Smooth muscle cell (in vitro differentiated cells): ENCODE results near the gene CTNNBL1. TPM values are rescaled to one million over a fixed set of nuclear protein-coding genes. Genes with fewer than 3 reads are reported as not detected.

Experiments used
- DNase-seq: peaks from one replicate; lab custom pipeline; 2025; ENCODE audit not compliant: unreplicated experiment; lab: John Stamatoyannopoulos, UW
- H2AFZ ChIP-seq: fragments of 200-600 bp; sonication (generic); 2 replicates; pipeline ENCODE4 v1.6.0; 2016; ENCODE audit warnings: antibody characterized with exemption, low read depth, mild to moderate bottlenecking
- H3F3A ChIP-seq: fragments of 200-600 bp; sonication (generic); 2 replicates; pipeline ENCODE4 v1.6.0; 2017; ENCODE audit warnings: antibody characterized with exemption, low read depth
- H3K27ac ChIP-seq: fragments of 200-600 bp; sonication (generic); 2 replicates; pipeline ENCODE4 v1.5.1; 2016; ENCODE audit warnings: low read depth, mild to moderate bottlenecking
- H3K27me3 ChIP-seq: fragments of 200-600 bp; sonication (generic); 2 replicates; pipeline ENCODE4 v1.6.1; 2016; ENCODE audit warnings: low read depth, mild to moderate bottlenecking
- H3K36me3 ChIP-seq: fragments of 200-600 bp; sonication (generic); 2 replicates; pipeline ENCODE4 v1.5.1; 2016; ENCODE audit warnings: low read depth
- H3K4me1 ChIP-seq: fragments of 200-600 bp; sonication (generic); 2 replicates; pipeline ENCODE4 v1.5.1; 2016; ENCODE audit warnings: low read depth
- H3K4me2 ChIP-seq: fragments of 200-600 bp; sonication (generic); 2 replicates; pipeline ENCODE4 v1.6.0; 2016; ENCODE audit warnings: mild to moderate bottlenecking
- H3K4me3 ChIP-seq: fragments of 200-600 bp; sonication (generic); 2 replicates; pipeline ENCODE4 v1.5.1; 2016; ENCODE audit warnings: mild to moderate bottlenecking
- H3K79me2 ChIP-seq: fragments of 200-600 bp; sonication (generic); 2 replicates; pipeline ENCODE4 v1.6.0; 2016; ENCODE audit warnings: low read depth, mild to moderate bottlenecking
- H3K9ac ChIP-seq: fragments of 200-600 bp; sonication (generic); 2 replicates; pipeline ENCODE4 v1.6.0; 2016; ENCODE audit warnings: low read depth
- H3K9me3 ChIP-seq: fragments of 200-600 bp; sonication (generic); replicated peaks from 2 replicates; pipeline ENCODE4 v1.5.1; 2016; ENCODE audit warnings: low read depth
- H4K20me1 ChIP-seq: fragments of 200-600 bp; sonication (generic); 2 replicates; pipeline ENCODE4 v1.6.0; 2016; ENCODE audit warnings: low read depth
- WGBS: methylation state at CpG from one replicate; pipeline ENCODE4 v1.1.7; 2016; ENCODE audit warnings: low lambda C conversion rate; 5-methylcytosine and 5-hydroxymethylcytosine counted together
- polyA plus RNA-seq: library from polyadenylated mRNA; unstranded; fragments of >200 nt; fragmentation: Nextera tagmentation; extraction: Ambion mirVana; gene quantifications from 2 replicates; pipeline ENCODE4 v1.2.1, GENCODE V29; 2016
- total RNA-seq: library from RNA; depleted of rRNA; stranded (reverse); fragments of >200 nt; gene quantifications from 2 replicates; pipeline ENCODE4 v1.2.3, GENCODE V29; 2014
- TF ChIP-seq, protein P1 (sequence below): fragments of 200-600 bp; sonication (generic); IDR thresholded peaks from 2 replicates; pipeline ENCODE4 v1.5.1; 2017; ENCODE audit warnings: borderline replicate concordance, mild to moderate bottlenecking, antibody characterized with exemption; ENCODE audit not compliant: insufficient read depth, poor library complexity, severe bottlenecking

The CTNNBL1 gene
- total and polyA plus RNA-seq, 2 experiments from 2014 or later, result 33.3 to 63.6 TPM

DNA sequence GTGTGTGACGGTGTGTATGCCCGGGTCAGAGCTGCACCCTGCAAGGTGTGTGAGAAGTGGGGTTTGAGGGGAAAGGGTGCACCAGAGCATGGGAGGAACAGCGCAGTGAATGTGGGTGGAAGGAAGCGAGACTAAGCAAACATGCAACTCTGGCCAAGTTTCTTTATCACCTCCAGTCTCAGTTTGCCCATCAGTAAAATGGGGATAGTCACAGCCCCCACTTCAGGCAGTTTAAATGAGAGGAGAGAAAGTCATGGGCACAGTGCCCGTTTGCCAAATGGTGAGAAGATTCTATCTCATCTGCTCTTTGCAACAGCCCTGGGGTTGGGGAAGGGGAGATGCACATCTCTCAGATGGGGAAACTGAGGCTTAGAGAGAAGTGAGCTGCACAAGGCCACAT is 196.3 kb downstream of the CTNNBL1 start:
- H3K27me3 ChIP-seq, result no peaks in the 10 kb centered on the region
- H2AFZ ChIP-seq, result no peak overlapping the region
- H3K9ac ChIP-seq, result no peak overlapping the region
- no peaks in the 10 kb centered on the region for H3K9me3 ChIP-seq
- no peak overlapping the region for H3K4me3 ChIP-seq
- no peaks in the 10 kb centered on the region for H3K79me2 ChIP-seq
- WGBS, result 94% methylated on average over 5 of the region's 5 CpGs
- TF ChIP-seq, protein P1, sequence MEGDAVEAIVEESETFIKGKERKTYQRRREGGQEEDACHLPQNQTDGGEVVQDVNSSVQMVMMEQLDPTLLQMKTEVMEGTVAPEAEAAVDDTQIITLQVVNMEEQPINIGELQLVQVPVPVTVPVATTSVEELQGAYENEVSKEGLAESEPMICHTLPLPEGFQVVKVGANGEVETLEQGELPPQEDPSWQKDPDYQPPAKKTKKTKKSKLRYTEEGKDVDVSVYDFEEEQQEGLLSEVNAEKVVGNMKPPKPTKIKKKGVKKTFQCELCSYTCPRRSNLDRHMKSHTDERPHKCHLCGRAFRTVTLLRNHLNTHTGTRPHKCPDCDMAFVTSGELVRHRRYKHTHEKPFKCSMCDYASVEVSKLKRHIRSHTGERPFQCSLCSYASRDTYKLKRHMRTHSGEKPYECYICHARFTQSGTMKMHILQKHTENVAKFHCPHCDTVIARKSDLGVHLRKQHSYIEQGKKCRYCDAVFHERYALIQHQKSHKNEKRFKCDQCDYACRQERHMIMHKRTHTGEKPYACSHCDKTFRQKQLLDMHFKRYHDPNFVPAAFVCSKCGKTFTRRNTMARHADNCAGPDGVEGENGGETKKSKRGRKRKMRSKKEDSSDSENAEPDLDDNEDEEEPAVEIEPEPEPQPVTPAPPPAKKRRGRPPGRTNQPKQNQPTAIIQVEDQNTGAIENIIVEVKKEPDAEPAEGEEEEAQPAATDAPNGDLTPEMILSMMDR, result no peak
- no peak overlapping the region for H3K27ac ChIP-seq
- no peaks in the 10 kb centered on the region for H4K20me1 ChIP-seq
- no peak overlapping the region for H3K4me2 ChIP-seq
- no peaks in the 10 kb centered on the region for H3F3A ChIP-seq
- no peaks in the 10 kb centered on the region for H3K36me3 ChIP-seq
- no peak for DNase-seq
- no peaks in the 10 kb centered on the region for H3K4me1 ChIP-seq

DNA sequence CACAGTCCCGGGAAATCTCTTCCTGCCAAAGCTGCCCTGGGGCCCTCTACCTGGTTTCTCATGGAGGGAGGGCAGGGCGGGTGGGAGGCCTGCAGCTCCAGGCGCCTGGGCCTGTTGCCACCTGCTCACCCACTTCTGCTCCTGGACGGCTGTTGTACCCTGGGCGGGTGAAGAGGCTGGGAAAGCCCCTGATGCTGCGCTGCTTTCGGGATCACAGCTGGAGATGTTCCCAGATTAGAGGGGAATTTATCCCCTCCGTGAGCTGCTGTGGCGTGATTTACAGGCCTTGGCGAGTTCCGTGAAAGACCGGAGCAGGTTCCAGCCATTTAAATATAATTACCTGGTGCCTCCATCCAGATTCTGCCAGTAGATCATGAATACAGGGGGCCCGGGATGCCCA is 196.8 kb downstream of the CTNNBL1 start:
- Histone ChIP-seq H3K9ac (no peak overlapping the region), H3K27ac (no peak overlapping the region), H3K27me3 (no peaks in the 10 kb centered on the region), H3K9me3 (no peaks in the 10 kb centered on the region), H3K4me1 (no peaks in the 10 kb centered on the region), H3K4me2 (no peak overlapping the region), H2AFZ (no peak overlapping the region), H3F3A (no peaks in the 10 kb centered on the region), H3K4me3 (no peak overlapping the region), H3K79me2 (no peaks in the 10 kb centered on the region), H4K20me1 (no peaks in the 10 kb centered on the region), H3K36me3 (no peaks in the 10 kb centered on the region)
- 80% methylated on average over 13 of the region's 13 CpGs for WGBS
- TF ChIP-seq, protein P1, result no peak
- no peak for DNase-seq

GRCh38 chr20:37892001-37892400 is 198.2 kb downstream of the CTNNBL1 start:
- no peak for DNase-seq
- H3K79me2 ChIP-seq, result no peaks in the 10 kb centered on the region
- H3K36me3 ChIP-seq, result no peaks in the 10 kb centered on the region
- WGBS, result 86% methylated on average over 9 of the region's 9 CpGs
- H2AFZ ChIP-seq, result no peak overlapping the region
- no peaks in the 10 kb centered on the region for H3K9me3 ChIP-seq
- H3K27ac ChIP-seq, result no peak overlapping the region
- H3K4me1 ChIP-seq, result no peaks in the 10 kb centered on the region
- TF ChIP-seq, protein P1, result no peak
- no peaks in the 10 kb centered on the region for H3K27me3 ChIP-seq
- no peaks in the 10 kb centered on the region for H3F3A ChIP-seq
- H3K9ac ChIP-seq, result no peak overlapping the region
- no peaks in the 10 kb centered on the region for H4K20me1 ChIP-seq
- no peak overlapping the region for H3K4me2 ChIP-seq
- H3K4me3 ChIP-seq, result no peak overlapping the region

GRCh38 chr20:37893566-37894241 is 199.9 kb downstream of the CTNNBL1 start:
- TF ChIP-seq, protein P1, result no peak
- 92% methylated on average over 5 of the region's 5 CpGs for WGBS
- Histone ChIP-seq H3K36me3 (no peaks in the 10 kb centered on the region), H3K27me3 (no peaks in the 10 kb centered on the region), H3K4me2 (no peak overlapping the region), H3K4me3 (no peak overlapping the region), H3K27ac (no peak overlapping the region), H3F3A (no peaks in the 10 kb centered on the region), H3K9ac (no peak overlapping the region), H2AFZ (no peak overlapping the region), H3K79me2 (no peaks in the 10 kb centered on the region), H3K9me3 (no peaks in the 10 kb centered on the region), H3K4me1 (no peaks in the 10 kb centered on the region), H4K20me1 (no peaks in the 10 kb centered on the region)
- DNase-seq, result no peak
